Measurements from ENCODE around the gene TMEM187. TPM values are rescaled to one million over a fixed set of nuclear protein-coding genes. Genes with fewer than 3 reads are reported as not detected.

The TMEM187 gene
- total and polyA plus RNA-seq, 2 experiments from 2014 or later: 8.7 to 12.1 TPM

GRCh38 chrX:154022108-154022507 lies 49.6 kb downstream of the TMEM187 start:
- Histone ChIP-seq H3K4me1 (ENCODE audit: insufficient read depth) (peaks cover 10% of the 10 kb centered on the region), H3K36me3 (replicated peaks; ENCODE audit: insufficient read depth, low read depth) (no peaks in the 10 kb centered on the region), H3K4me3 (no peak overlapping the region), H3K79me2 (no peaks in the 10 kb centered on the region), H3K27me3 (no peaks in the 10 kb centered on the region), H3K9me3 (ENCODE audit: low read depth) (no peaks in the 10 kb centered on the region), H3K4me2 (no peak overlapping the region), H3K27ac (no peak overlapping the region), H2AFZ (no peak overlapping the region), H4K20me1 (ENCODE audit: insufficient read depth, poor library complexity, severe bottlenecking) (no peaks in the 10 kb centered on the region), H3K9me2 (replicated peaks; ENCODE audit: insufficient read depth) (no peaks in the 10 kb centered on the region)
- no peak for DNase-seq (ENCODE audit: low spot score)
- 73% methylated on average over 5 of the region's 5 CpGs for WGBS (ENCODE audit: low lambda C conversion rate, missing lambda C conversion rate)
- TF ChIP-seq EZH2phosphoT487 (IDR thresholded peaks at IDR 0.05; ENCODE audit: low read depth, severe bottlenecking, unreplicated experiment) (no peak), EZH2 (IDR thresholded peaks at IDR 0.05; ENCODE audit: borderline replicate concordance) (no peak), CTCF (IDR thresholded peaks at IDR 0.05; ENCODE audit: poor library complexity) (no peak)

- H3K27ac ChIP-seq: peak overlapping the region; percentile 51
- no peaks in the 10 kb centered on the region for H3K9me2 ChIP-seq (replicated peaks; ENCODE audit: insufficient read depth)
- no peak overlapping the region for H3K4me3 ChIP-seq
- H3K27me3 ChIP-seq: no peaks in the 10 kb centered on the region
- no peaks in the 10 kb centered on the region for H4K20me1 ChIP-seq (ENCODE audit: insufficient read depth, poor library complexity, severe bottlenecking)
- H3K36me3 ChIP-seq (replicated peaks; ENCODE audit: insufficient read depth, low read depth): no peaks in the 10 kb centered on the region
- TF ChIP-seq EZH2phosphoT487 (IDR thresholded peaks at IDR 0.05; ENCODE audit: low read depth, severe bottlenecking, unreplicated experiment) (no peak), EZH2 (IDR thresholded peaks at IDR 0.05; ENCODE audit: borderline replicate concordance) (no peak), CTCF (IDR thresholded peaks at IDR 0.05; ENCODE audit: poor library complexity) (no peak)
- WGBS (ENCODE audit: low lambda C conversion rate, missing lambda C conversion rate): 87% methylated on average over 27 of the region's 27 CpGs
- no peak overlapping the region for H3K4me2 ChIP-seq
- H3K9me3 ChIP-seq (ENCODE audit: low read depth): no peaks in the 10 kb centered on the region
- DNase-seq (ENCODE audit: low spot score): no peak
- no peaks in the 10 kb centered on the region for H3K79me2 ChIP-seq
- H2AFZ ChIP-seq: no peak overlapping the region
- H3K4me1 ChIP-seq (ENCODE audit: insufficient read depth): peaks cover 10% of the 10 kb centered on the region
Observed at GRCh38 chrX:154023276-154024000, 50.9 kb downstream of the TMEM187 start.

DNA sequence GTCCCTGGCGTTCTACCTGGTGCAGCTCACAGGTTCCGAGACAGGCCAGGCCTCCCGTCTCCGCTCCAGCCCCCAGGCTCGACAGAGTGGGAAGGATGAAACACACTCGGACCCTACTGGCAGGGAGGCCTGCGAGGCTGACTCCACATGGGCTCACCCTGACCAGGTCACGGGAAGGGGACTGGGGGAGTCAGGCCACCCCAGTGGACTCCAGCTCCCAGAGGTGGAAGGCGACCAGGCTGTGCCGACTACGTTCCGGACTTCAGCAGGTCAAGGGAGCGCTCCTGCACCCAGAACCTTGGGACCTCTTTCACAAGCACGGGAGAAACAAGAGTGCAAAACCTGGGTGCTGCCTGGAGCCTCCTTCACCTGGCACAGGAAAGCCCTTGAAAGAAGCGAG lies 51.7 kb downstream of the TMEM187 start:
- TF ChIP-seq EZH2 (IDR thresholded peaks at IDR 0.05; ENCODE audit: borderline replicate concordance): no peak
- no peak for TF ChIP-seq EZH2phosphoT487 (IDR thresholded peaks at IDR 0.05; ENCODE audit: low read depth, severe bottlenecking, unreplicated experiment)
- no peak for TF ChIP-seq CTCF (IDR thresholded peaks at IDR 0.05; ENCODE audit: poor library complexity)
- no peak overlapping the region for H3K4me2 ChIP-seq
- H3K79me2 ChIP-seq: no peaks in the 10 kb centered on the region
- H3K27ac ChIP-seq: no peak overlapping the region
- no peak overlapping the region for H2AFZ ChIP-seq
- 88% methylated on average over 15 of the region's 15 CpGs for WGBS (ENCODE audit: low lambda C conversion rate, missing lambda C conversion rate)
- DNase-seq (ENCODE audit: low spot score): no peak
- H4K20me1 ChIP-seq (ENCODE audit: insufficient read depth, poor library complexity, severe bottlenecking): no peaks in the 10 kb centered on the region
- no peaks in the 10 kb centered on the region for H3K27me3 ChIP-seq
- H3K4me1 ChIP-seq (ENCODE audit: insufficient read depth): peaks cover 10% of the 10 kb centered on the region
- H3K9me2 ChIP-seq (replicated peaks; ENCODE audit: insufficient read depth): no peaks in the 10 kb centered on the region
- no peak overlapping the region for H3K4me3 ChIP-seq
- no peaks in the 10 kb centered on the region for H3K36me3 ChIP-seq (replicated peaks; ENCODE audit: insufficient read depth, low read depth)
- no peaks in the 10 kb centered on the region for H3K9me3 ChIP-seq (ENCODE audit: low read depth)
